ENCODE results near the gene BCL2L13. TPM values are rescaled to one million over a fixed set of nuclear protein-coding genes. Genes with fewer than 3 reads are reported as not detected.
"Not testable (repeated sequence)": the region's sequence is repeated elsewhere in the genome, so short reads cannot be mapped to it uniquely, and the experiment has no call there.

BCL2L13 gene
- total and polyA plus RNA-seq, 9 donors = 35.2 to 46.4 (median 40.2) TPM

- H3K9me3 ChIP-seq (replicated peaks; ENCODE audit: control insufficient read depth, low read depth, low read length) = no peaks in the 10 kb centered on the region
- WGBS (ENCODE audit: insufficient coverage) = no CpG with 5 or more reads among the region's 3 CpGs
- peaks cover 20% of the 10 kb centered on the region for H3K36me3 ChIP-seq (ENCODE audit: control insufficient read depth, insufficient read depth, low read length)
- H3K4me1 ChIP-seq (ENCODE audit: control insufficient read depth, insufficient read depth, low read length) = no peaks in the 10 kb centered on the region
- no peak overlapping the region for H3K27ac ChIP-seq (ENCODE audit: low read length)
- no peak for DNase-seq
- no peaks in the 10 kb centered on the region for H3K27me3 ChIP-seq (ENCODE audit: control insufficient read depth, insufficient read depth, low read length)
- no peak overlapping the region for H3K4me3 ChIP-seq (ENCODE audit: low read length)
Observed at GRCh38 chr22:17684245-17684644, 45.7 kb downstream of the BCL2L13 start.

- Histone ChIP-seq H3K27ac (ENCODE audit: low read length) (no peak overlapping the region), H3K36me3 (ENCODE audit: control insufficient read depth, insufficient read depth, low read length) (peaks cover 14% of the 10 kb centered on the region), H3K4me1 (ENCODE audit: control insufficient read depth, insufficient read depth, low read length) (no peaks in the 10 kb centered on the region), H3K9me3 (replicated peaks; ENCODE audit: control insufficient read depth, low read depth, low read length) (no peaks in the 10 kb centered on the region), H3K4me3 (ENCODE audit: low read length) (no peak overlapping the region), H3K27me3 (ENCODE audit: control insufficient read depth, insufficient read depth, low read length) (no peaks in the 10 kb centered on the region)
- DNase-seq = no peak
- no CpG with 5 or more reads among the region's 4 CpGs for WGBS (ENCODE audit: insufficient coverage)
Observed at GRCh38 chr22:17692841-17693240, 54.3 kb downstream of the BCL2L13 start.

DNA sequence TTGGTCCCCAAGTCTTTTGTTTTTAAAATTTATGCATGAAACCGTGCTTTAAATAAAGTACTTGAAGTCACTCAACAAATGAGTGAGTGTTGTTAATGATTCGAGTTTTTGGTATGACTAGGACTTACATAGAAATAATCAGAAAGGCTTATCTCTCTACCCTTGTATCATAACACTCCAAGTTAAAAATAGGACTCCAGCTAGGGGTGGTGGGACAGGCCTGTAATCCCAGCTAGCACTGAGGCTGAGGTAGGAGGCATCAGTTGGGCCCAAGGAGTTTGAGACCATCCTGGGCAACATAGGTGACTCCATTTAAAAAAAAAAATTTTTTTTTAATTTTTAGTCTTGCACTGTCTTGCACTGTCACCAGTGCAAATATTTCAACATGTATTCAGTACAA, 55.6 kb downstream of the BCL2L13 start:
- Histone ChIP-seq H3K36me3 (ENCODE audit: control insufficient read depth, insufficient read depth, low read length) (peaks cover 11% of the 10 kb centered on the region), H3K9me3 (replicated peaks; ENCODE audit: control insufficient read depth, low read depth, low read length) (no peaks in the 10 kb centered on the region), H3K27ac (ENCODE audit: low read length) (no peak overlapping the region), H3K4me1 (ENCODE audit: control insufficient read depth, insufficient read depth, low read length) (no peaks in the 10 kb centered on the region), H3K4me3 (ENCODE audit: low read length) (no peak overlapping the region), H3K27me3 (ENCODE audit: control insufficient read depth, insufficient read depth, low read length) (no peaks in the 10 kb centered on the region)
- DNase-seq = no peak
- no CpG with 5 or more reads among the region's 2 CpGs for WGBS (ENCODE audit: insufficient coverage)

- WGBS (ENCODE audit: insufficient coverage) = no CpG with 5 or more reads among the region's 6 CpGs
- H3K9me3 ChIP-seq (replicated peaks; ENCODE audit: control insufficient read depth, low read depth, low read length) = no peaks in the 10 kb centered on the region
- peaks cover 8% of the 10 kb centered on the region for H3K36me3 ChIP-seq (ENCODE audit: control insufficient read depth, insufficient read depth, low read length)
Observed at GRCh38 chr22:17694752-17695151, 56.2 kb downstream of the BCL2L13 start.

DNA sequence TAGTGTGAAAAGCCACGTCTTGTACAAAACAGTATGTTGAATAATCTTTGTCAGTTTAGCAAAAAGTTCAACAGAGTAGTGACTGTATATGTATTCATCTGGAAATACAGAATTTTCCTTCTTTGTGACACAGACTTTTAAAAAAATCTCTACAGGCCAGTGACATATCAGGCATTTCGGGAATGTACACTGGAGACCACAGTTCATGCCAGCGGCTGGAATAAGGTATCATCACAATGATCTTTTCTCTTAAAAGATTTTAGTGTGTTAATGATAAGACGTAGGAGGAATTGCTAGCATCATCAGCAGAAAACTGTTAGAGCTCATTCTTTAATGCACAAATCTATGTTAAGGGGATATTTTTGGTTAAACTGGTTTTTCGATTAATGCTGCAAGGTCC, 57.4 kb downstream of the BCL2L13 start:
- no peaks in the 10 kb centered on the region for H3K9me3 ChIP-seq (replicated peaks; ENCODE audit: control insufficient read depth, low read depth, low read length)
- H3K27me3 ChIP-seq (ENCODE audit: control insufficient read depth, insufficient read depth, low read length) = no peaks in the 10 kb centered on the region
- no peak overlapping the region for H3K27ac ChIP-seq (ENCODE audit: low read length)
- peaks cover 8% of the 10 kb centered on the region for H3K36me3 ChIP-seq (ENCODE audit: control insufficient read depth, insufficient read depth, low read length)
- no CpG with 5 or more reads among the region's 5 CpGs for WGBS (ENCODE audit: insufficient coverage)
- H3K4me1 ChIP-seq (ENCODE audit: control insufficient read depth, insufficient read depth, low read length) = no peaks in the 10 kb centered on the region
- H3K4me3 ChIP-seq (ENCODE audit: low read length) = no peak overlapping the region
- no peak for DNase-seq

More at GRCh38 chr22:17694752-17695151, 56.2 kb downstream of the BCL2L13 start:
- DNase-seq = no peak
- H3K27ac ChIP-seq (ENCODE audit: low read length) = no peak overlapping the region
- H3K4me3 ChIP-seq (ENCODE audit: low read length) = no peak overlapping the region
- H3K4me1 ChIP-seq (ENCODE audit: control insufficient read depth, insufficient read depth, low read length) = no peaks in the 10 kb centered on the region
- H3K27me3 ChIP-seq (ENCODE audit: control insufficient read depth, insufficient read depth, low read length) = no peaks in the 10 kb centered on the region

- not testable (repeated sequence) for H3K9me3 ChIP-seq (replicated peaks; ENCODE audit: control insufficient read depth, low read depth, low read length); DNase-seq; H3K4me1 ChIP-seq (ENCODE audit: control insufficient read depth, insufficient read depth, low read length); H3K4me3 ChIP-seq (ENCODE audit: low read length); H3K27me3 ChIP-seq (ENCODE audit: control insufficient read depth, insufficient read depth, low read length); H3K36me3 ChIP-seq (ENCODE audit: control insufficient read depth, insufficient read depth, low read length); H3K27ac ChIP-seq (ENCODE audit: low read length)
- 98% methylated on average over 6 of the region's 10 CpGs for WGBS (ENCODE audit: insufficient coverage)
Observed at GRCh38 chr22:17697196-17697595, 58.6 kb downstream of the BCL2L13 start.

- not testable (repeated sequence) for H3K4me1 ChIP-seq (ENCODE audit: control insufficient read depth, insufficient read depth, low read length); H3K4me3 ChIP-seq (ENCODE audit: low read length); H3K27ac ChIP-seq (ENCODE audit: low read length); H3K36me3 ChIP-seq (ENCODE audit: control insufficient read depth, insufficient read depth, low read length); DNase-seq; H3K27me3 ChIP-seq (ENCODE audit: control insufficient read depth, insufficient read depth, low read length); H3K9me3 ChIP-seq (replicated peaks; ENCODE audit: control insufficient read depth, low read depth, low read length)
- WGBS (ENCODE audit: insufficient coverage) = no CpG with 5 or more reads among the region's 3 CpGs
Observed at GRCh38 chr22:17698276-17698675, 59.7 kb downstream of the BCL2L13 start.

DNA sequence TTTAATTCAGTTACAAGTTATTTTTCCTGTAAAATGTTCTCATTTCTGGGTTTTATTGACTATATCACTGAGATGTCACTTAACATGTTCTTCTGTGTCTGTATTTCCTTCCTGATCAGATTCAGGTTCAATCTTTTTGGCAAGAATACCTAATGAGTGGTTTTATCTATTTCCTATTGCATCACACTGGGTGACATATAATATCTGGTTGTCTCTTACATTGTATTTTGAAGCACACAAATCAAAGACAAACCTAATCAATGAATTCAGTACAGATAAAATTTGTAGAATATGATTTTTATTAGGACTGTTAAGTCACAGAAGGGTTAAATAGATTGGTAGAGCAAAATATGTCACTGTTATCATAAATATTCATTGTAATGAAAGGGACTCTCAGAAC, 60.4 kb downstream of the BCL2L13 start:
- Histone ChIP-seq H3K36me3 (ENCODE audit: control insufficient read depth, insufficient read depth, low read length) (peaks cover 10% of the 10 kb centered on the region), H3K4me3 (ENCODE audit: low read length) (no peak overlapping the region), H3K27ac (ENCODE audit: low read length) (no peak overlapping the region)

DNA sequence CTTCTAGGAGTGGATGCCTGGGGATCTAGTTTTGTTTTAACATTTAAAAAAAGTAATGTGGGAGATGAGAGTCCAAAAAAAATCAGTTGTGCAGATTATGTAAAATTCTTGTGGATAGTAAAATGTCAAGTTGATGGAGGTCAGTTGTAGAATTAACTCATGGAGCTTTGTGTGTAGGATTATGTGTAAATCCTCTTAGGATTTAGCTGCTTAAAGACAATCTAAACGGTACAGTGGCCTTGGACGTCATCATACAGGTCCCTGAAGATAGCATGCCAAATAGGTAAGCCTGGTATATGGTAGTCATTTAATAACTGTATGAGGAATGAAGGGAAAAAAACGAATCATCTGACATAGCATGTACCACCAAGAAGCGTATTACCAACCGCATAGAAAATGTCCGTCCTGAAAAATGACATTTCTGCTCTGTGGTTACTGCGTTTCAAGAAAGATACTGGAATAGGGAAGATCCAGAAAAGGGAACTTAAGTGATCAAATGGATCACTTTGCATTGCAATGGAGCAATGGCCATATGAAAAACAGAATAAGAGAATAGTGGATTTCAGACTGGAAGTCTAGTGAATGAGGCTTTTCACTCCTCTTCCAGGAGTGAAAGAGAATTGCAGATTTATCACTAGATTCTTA, 61.3 kb downstream of the BCL2L13 start:
- Histone ChIP-seq H3K36me3 (ENCODE audit: control insufficient read depth, insufficient read depth, low read length) (peaks cover 10% of the 10 kb centered on the region), H3K4me1 (ENCODE audit: control insufficient read depth, insufficient read depth, low read length) (no peaks in the 10 kb centered on the region), H3K4me3 (ENCODE audit: low read length) (no peak overlapping the region), H3K27me3 (ENCODE audit: control insufficient read depth, insufficient read depth, low read length) (no peaks in the 10 kb centered on the region), H3K27ac (ENCODE audit: low read length) (no peak overlapping the region), H3K9me3 (replicated peaks; ENCODE audit: control insufficient read depth, low read depth, low read length) (no peaks in the 10 kb centered on the region)
- 30% methylated on average over 2 of the region's 7 CpGs for WGBS (ENCODE audit: insufficient coverage)
- peak; percentile 8 for DNase-seq

More for the DNA sequence above, 60.4 kb downstream of the BCL2L13 start:
- Histone ChIP-seq H3K4me1 (ENCODE audit: control insufficient read depth, insufficient read depth, low read length) (no peaks in the 10 kb centered on the region), H3K27me3 (ENCODE audit: control insufficient read depth, insufficient read depth, low read length) (no peaks in the 10 kb centered on the region), H3K9me3 (replicated peaks; ENCODE audit: control insufficient read depth, low read depth, low read length) (no peaks in the 10 kb centered on the region)
- DNase-seq = no peak

DNA sequence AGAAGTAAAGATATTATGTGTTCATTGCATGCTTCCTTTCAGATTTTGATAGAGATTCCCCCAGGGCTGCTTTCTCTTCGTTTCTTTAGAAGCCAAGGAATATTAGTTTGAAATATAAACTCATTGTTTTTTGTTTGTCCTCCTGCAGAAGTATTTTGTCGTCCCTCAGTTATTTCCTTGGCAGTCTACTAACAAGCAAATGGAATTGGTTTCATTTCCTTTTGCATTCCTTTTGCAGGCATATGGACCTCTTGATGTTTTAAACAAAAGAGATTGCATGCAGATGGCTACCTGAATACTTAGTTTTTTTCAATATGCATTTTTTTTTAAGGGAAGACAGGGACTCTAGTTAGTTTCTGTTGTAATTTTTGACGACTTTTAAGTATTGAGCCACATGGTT, 62.2 kb downstream of the BCL2L13 start:
- Histone ChIP-seq H3K9me3 (replicated peaks; ENCODE audit: control insufficient read depth, low read depth, low read length) (no peaks in the 10 kb centered on the region), H3K4me1 (ENCODE audit: control insufficient read depth, insufficient read depth, low read length) (no peaks in the 10 kb centered on the region), H3K27ac (ENCODE audit: low read length) (no peak overlapping the region), H3K36me3 (ENCODE audit: control insufficient read depth, insufficient read depth, low read length) (peaks cover 13% of the 10 kb centered on the region), H3K27me3 (ENCODE audit: control insufficient read depth, insufficient read depth, low read length) (no peaks in the 10 kb centered on the region), H3K4me3 (ENCODE audit: low read length) (no peak overlapping the region)
- DNase-seq = peak; percentile 8
- no CpG with 5 or more reads among the region's 3 CpGs for WGBS (ENCODE audit: insufficient coverage)

GRCh38 chr22:17703811-17704210, 65.3 kb downstream of the BCL2L13 start:
- H3K36me3 ChIP-seq (ENCODE audit: control insufficient read depth, insufficient read depth, low read length) = peaks cover 17% of the 10 kb centered on the region
- no peaks in the 10 kb centered on the region for H3K27me3 ChIP-seq (ENCODE audit: control insufficient read depth, insufficient read depth, low read length)
- no peak overlapping the region for H3K27ac ChIP-seq (ENCODE audit: low read length)
- H3K4me3 ChIP-seq (ENCODE audit: low read length) = no peak overlapping the region
- H3K9me3 ChIP-seq (replicated peaks; ENCODE audit: control insufficient read depth, low read depth, low read length) = no peaks in the 10 kb centered on the region
- H3K4me1 ChIP-seq (ENCODE audit: control insufficient read depth, insufficient read depth, low read length) = no peaks in the 10 kb centered on the region
- 100% methylated on average over 2 of the region's 2 CpGs for WGBS (ENCODE audit: insufficient coverage)
- no peak for DNase-seq
